ENCODE data around the gene PKIB.

- TF ChIP-seq, protein P1, sequence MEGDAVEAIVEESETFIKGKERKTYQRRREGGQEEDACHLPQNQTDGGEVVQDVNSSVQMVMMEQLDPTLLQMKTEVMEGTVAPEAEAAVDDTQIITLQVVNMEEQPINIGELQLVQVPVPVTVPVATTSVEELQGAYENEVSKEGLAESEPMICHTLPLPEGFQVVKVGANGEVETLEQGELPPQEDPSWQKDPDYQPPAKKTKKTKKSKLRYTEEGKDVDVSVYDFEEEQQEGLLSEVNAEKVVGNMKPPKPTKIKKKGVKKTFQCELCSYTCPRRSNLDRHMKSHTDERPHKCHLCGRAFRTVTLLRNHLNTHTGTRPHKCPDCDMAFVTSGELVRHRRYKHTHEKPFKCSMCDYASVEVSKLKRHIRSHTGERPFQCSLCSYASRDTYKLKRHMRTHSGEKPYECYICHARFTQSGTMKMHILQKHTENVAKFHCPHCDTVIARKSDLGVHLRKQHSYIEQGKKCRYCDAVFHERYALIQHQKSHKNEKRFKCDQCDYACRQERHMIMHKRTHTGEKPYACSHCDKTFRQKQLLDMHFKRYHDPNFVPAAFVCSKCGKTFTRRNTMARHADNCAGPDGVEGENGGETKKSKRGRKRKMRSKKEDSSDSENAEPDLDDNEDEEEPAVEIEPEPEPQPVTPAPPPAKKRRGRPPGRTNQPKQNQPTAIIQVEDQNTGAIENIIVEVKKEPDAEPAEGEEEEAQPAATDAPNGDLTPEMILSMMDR (conservative IDR thresholded peaks at IDR 0.05): no peak
- no peak for TF ChIP-seq ZFX (IDR thresholded peaks at IDR 0.05)
Measured at GRCh38 chr6:122612838-122613237, 2.6 kb downstream of the PKIB start.
